IPS DF 6.9 (cell line): ENCODE results near the gene AVEN.
"Not testable (repeated sequence)": the region's sequence is repeated elsewhere in the genome, so short reads cannot be mapped to it uniquely, and the experiment has no call there.

Experiments used
- DNase-seq: peaks from one replicate; pipeline ENCODE4 v3.0.0-alpha.2; 2013; ENCODE audit warnings: low read depth, low spot score
- H3K27ac ChIP-seq: one replicate; pipeline ENCODE4 v1.5.1; 2013; ENCODE audit warnings: low read length, control low read depth
- H3K27me3 ChIP-seq: 2 replicates; pipeline ENCODE4 v1.6.1; 2013; ENCODE audit warnings: mild to moderate bottlenecking, low read length; ENCODE audit not compliant: control insufficient read depth, insufficient read depth
- H3K36me3 ChIP-seq: 2 replicates; pipeline ENCODE4 v1.6.1; 2013; ENCODE audit warnings: low read length; ENCODE audit not compliant: control insufficient read depth, insufficient read depth
- H3K4me1 ChIP-seq: 2 replicates; pipeline ENCODE4 v1.6.1; 2013; ENCODE audit warnings: low read length; ENCODE audit not compliant: control insufficient read depth, insufficient read depth
- H3K4me3 ChIP-seq: 2 replicates; pipeline ENCODE4 v1.5.1; 2013; ENCODE audit warnings: mild to moderate bottlenecking, low read length
- H3K9me3 ChIP-seq: 2 replicates; pipeline ENCODE4 v1.6.1; 2013; ENCODE audit warnings: low read length, inconsistent platforms; ENCODE audit not compliant: control insufficient read depth, insufficient read depth
- WGBS: extraction: QIAGEN DNeasy Blood & Tissue Kit; methylation state at CpG from one replicate; pipeline ENCODE4 v1.1.7; 2013; ENCODE audit warnings: mixed read lengths, missing lambda C conversion rate; ENCODE audit not compliant: insufficient read length, insufficient coverage; 5-methylcytosine and 5-hydroxymethylcytosine counted together

AVEN gene

DNA sequence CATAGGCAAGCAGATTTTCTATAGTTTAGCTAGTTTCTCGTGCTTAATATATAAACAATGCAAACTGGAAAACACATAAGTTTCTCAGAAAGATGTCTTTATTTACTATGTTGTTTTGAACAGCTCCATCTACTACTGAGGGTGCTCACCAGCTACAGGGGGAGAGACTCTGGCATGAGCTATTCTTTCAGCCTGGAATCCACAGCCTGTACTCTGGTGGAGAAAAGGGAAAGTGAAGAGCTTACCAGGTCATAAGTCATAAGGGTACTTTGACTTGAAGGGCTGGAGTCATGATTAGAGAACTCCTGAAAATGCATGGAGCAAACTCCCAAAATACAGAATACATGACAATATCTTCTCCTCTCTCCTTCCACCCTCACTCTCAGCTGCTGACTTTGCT, 4.4 kb upstream of the AVEN start:
- WGBS: no CpG with 5 or more reads among the region's 1 CpG
- Histone ChIP-seq H3K4me1 (no peaks in the 10 kb centered on the region), H3K27me3 (peaks cover 8% of the 10 kb centered on the region; the same call in 1 of the 2 replicates), H3K9me3 (no peaks in the 10 kb centered on the region), H3K36me3 (no peaks in the 10 kb centered on the region), H3K4me3 (no peak overlapping the region), H3K27ac (no peak overlapping the region)
- no peak for DNase-seq

DNA sequence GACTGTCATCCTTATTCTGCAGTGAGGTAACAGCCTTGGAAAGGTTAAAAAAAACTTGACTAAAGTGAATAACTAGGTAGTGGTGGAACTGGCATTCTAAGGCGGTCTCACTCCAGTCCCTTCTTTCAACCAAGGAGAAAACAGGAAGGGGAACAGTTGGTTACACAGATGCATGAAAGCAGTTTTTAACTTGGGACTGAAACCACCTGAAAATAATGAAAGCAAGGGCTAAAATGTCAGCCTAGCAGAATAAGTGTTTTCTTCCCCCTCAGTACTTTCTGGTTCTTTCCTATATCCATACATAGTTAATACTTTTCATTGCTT, 748 bp upstream of the AVEN start:
- WGBS: no CpG with 5 or more reads among the region's 1 CpG

DNA sequence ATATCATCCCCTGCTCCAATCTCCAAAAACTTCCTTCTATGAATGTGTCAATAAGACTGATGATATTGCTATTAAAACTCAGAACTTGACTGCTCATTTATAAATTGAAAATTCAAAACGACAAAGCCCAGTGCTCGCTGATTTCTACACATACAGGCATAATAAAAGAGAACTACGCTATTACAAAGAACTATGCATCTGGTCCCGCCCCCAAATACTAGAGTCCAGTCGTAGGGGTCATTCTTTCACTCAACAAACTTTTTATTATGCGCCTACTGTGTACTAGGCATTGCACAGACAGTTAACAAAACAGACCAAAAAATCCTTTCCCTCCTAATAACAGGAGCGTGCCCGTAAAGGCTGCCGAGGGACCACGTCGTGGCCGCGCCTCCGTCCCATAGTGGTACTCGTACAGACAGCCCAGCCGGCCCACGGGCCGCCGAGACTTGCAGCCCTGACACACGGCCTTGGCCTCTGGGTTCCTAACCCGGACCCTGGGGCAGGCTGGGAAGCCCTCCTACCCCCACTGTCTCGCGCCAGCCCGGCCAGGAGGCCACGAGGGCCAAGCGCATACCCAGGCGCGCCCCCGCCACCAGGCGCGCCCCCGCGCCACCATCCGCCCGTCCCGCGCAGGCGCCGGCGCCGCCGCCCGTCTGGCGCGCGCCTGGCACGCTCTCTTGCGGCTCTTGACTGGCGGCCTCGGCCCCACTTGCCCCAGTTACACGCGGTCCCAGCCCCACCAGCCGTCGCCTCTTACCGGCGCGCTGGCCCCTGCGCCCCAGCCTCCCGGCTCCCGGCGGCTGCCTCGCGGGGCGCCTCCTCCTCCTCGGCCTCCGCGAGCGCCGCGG, 757 bp downstream of the AVEN start:
- Histone ChIP-seq H3K4me1 (no peaks in the 10 kb centered on the region), H3K9me3 (no peaks in the 10 kb centered on the region), H3K27me3 (peaks cover 8% of the 10 kb centered on the region; the same call in 1 of the 2 replicates), H3K27ac (no peak overlapping the region), H3K36me3 (no peaks in the 10 kb centered on the region), H3K4me3 (peak overlapping the region; percentile 51; the same call in 1 of the 2 replicates)
- DNase-seq: no peak
- no CpG with 5 or more reads among the region's 70 CpGs for WGBS

More for the DNA sequence above, 748 bp upstream of the AVEN start:
- no peaks in the 10 kb centered on the region for H3K36me3 ChIP-seq
- no peak for DNase-seq
- H3K27me3 ChIP-seq: peaks cover 8% of the 10 kb centered on the region; the same call in 1 of the 2 replicates
- no peak overlapping the region for H3K27ac ChIP-seq
- H3K4me3 ChIP-seq: no peak overlapping the region; the same call in 1 of the 2 replicates
- no peaks in the 10 kb centered on the region for H3K9me3 ChIP-seq
- H3K4me1 ChIP-seq: no peaks in the 10 kb centered on the region

DNA sequence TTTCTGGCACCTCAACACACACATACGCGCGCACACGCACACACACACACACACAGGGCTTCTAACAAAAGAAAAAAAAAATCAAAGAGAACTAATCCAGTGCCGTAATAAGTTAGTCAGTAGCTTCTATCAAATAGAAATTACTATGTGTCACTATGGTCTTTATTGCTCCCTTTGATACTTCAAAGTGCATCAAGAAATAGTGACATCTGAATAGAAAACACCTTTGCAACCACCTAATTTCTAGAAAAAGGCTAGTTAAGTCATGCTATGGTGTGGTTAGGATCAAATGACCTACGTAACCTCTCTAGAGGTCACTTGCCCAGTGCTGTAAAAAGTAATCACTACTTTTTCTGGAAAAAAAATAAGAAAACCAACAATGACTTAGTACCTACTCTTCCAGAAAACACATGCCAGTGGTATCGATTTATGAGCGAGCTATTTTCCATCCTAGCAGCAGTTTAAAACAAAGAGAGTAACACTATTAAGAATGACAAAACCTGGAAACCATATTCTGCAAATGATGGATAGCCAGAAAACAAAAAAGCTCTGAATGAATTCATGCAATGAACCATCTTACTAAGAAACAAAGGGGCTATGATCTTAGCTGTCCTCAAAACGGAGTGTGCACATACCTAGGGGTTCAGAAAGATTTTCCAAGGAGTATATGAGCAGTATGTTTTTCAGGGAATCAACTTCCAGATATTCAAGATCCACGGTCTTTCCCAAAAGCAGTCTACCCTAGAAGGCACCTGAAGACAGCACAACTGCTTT, 6.8 kb downstream of the AVEN start:
- Histone ChIP-seq H3K4me3 (no peak overlapping the region), H3K9me3 (no peaks in the 10 kb centered on the region), H3K4me1 (no peaks in the 10 kb centered on the region), H3K27me3 (no peaks in the 10 kb centered on the region), H3K36me3 (no peaks in the 10 kb centered on the region), H3K27ac (no peak overlapping the region)
- DNase-seq: no peak
- no CpG with 5 or more reads among the region's 10 CpGs for WGBS

DNA sequence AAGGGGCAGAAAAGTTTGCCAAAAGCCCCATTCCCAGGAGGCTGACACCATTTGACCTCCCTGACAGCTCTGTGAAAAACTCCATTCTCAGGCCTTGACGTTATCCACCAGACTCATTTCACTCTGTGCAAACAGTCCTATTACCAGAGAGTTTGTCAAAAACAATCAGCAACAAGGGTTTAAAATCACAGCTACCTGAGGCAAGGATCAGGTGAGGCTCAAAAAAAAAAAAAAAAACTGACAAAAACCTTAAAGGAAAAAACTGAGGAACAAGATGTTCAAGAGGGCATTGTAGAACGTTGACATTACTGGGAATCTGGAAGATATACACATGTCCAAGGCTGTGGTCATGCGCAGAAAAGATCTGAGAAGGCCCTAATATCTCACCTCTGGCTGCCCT, 11.4 kb downstream of the AVEN start:
- no peaks in the 10 kb centered on the region for H3K27me3 ChIP-seq
- H3K9me3 ChIP-seq: no peaks in the 10 kb centered on the region
- no peak overlapping the region for H3K4me3 ChIP-seq
- DNase-seq: no peak
- WGBS: no CpG with 5 or more reads among the region's 3 CpGs
- H3K36me3 ChIP-seq: no peaks in the 10 kb centered on the region
- no peak overlapping the region for H3K27ac ChIP-seq
- H3K4me1 ChIP-seq: no peaks in the 10 kb centered on the region

DNA sequence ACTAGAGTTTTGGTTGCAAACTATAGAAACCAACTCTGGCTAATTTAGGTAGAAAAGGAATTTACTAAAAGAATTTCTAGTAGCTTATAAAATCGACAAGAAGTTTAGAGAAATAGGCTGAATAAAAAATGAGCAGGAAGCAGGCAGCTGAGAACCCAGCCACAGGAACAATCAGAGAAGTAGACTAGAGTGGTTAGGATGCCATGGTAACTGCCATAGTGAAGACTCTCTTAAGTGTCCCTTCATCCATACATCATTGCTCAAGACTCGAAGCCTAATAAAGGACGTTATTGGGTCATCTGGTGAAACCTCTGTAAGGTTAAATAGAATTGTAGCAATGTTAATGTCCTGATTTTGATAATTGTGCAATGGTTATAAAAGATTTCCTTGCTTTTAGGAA, 13.8 kb downstream of the AVEN start:
- Histone ChIP-seq H3K4me3 (no peak overlapping the region), H3K27me3 (no peaks in the 10 kb centered on the region), H3K9me3 (no peaks in the 10 kb centered on the region), H3K4me1 (no peaks in the 10 kb centered on the region), H3K27ac (no peak overlapping the region), H3K36me3 (no peaks in the 10 kb centered on the region)
- WGBS: no CpG with 5 or more reads among the region's 3 CpGs
- DNase-seq: no peak

DNA sequence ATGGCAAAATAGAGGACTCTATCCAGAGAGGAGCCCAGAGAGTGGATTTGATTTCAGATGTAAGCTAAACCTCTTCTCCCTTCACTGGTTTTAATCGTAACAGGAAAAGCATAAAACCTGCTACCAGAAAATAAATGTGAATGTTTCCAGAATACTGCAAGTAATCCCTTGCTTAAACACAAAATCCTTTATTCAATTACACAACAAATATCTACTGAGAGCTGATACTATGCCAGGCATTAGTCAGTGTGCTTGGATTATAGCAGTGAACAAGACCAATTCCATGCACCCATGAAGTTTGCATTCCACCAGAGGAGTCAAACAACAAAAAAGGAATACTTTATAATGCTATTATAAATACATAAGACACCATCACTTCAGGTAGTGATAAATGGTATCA, 15.1 kb downstream of the AVEN start:
- H3K4me3 ChIP-seq: no peak overlapping the region
- H3K27me3 ChIP-seq: no peaks in the 10 kb centered on the region
- no peaks in the 10 kb centered on the region for H3K9me3 ChIP-seq
- WGBS: no CpG with 5 or more reads among the region's 1 CpG
- no peak overlapping the region for H3K27ac ChIP-seq
- no peaks in the 10 kb centered on the region for H3K4me1 ChIP-seq
- no peak for DNase-seq
- H3K36me3 ChIP-seq: no peaks in the 10 kb centered on the region

DNA sequence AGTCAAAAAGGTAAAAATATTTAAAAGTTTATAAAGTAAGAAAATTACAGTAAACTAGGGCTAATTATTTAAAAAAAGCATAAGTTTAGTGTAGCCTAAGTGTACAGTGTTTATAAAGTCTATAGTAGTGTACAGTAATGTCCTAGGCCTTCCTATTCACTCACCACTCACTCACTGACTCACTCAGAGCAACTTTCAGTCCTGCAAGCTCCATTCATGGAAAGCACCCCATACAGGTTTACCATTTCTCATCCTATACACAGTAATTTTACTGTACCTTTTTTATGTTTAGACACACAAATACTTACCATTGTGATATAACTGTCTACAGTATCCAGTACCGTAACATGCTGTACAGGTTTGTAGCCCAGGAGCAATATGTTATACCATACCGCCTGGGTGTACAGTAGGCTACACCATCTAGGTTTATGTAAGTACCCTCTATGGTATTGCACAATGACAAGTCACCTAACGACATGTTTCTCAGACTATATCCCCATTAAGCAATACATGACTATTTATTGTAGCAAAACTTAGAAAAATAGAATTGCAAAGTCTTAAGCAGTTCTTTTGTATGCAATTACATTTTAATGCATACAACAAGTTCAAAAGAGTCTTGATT, 19.5 kb downstream of the AVEN start:
- H3K4me3 ChIP-seq: no peak overlapping the region
- H3K27me3 ChIP-seq: no peaks in the 10 kb centered on the region
- H3K9me3 ChIP-seq: no peaks in the 10 kb centered on the region
- H3K36me3 ChIP-seq: no peaks in the 10 kb centered on the region
- WGBS: no CpG with 5 or more reads among the region's 3 CpGs
- no peak for DNase-seq
- no peaks in the 10 kb centered on the region for H3K4me1 ChIP-seq
- H3K27ac ChIP-seq: no peak overlapping the region

DNA sequence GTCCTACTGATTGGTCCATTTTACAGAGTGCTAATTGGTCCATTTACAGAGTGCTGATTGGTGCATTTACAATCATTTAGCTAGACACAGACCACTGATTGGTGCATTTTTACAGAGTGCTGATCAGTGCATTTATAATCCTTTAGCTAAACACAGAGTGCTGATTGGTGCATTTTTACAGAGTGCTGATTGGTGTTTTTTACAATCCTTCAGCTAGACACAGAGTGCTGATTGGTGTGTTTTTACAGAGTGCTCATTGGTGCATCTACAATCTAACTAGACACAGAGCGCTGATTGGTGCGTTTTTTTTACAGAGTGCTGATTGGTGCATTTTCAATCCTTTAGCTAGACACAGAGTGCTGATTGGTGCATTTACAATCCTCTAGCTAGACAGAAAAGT, 20.3 kb downstream of the AVEN start:
- DNase-seq, H3K27me3 ChIP-seq, H3K9me3 ChIP-seq, H3K27ac ChIP-seq, H3K36me3 ChIP-seq, H3K4me3 ChIP-seq, H3K4me1 ChIP-seq: not testable (repeated sequence)
- WGBS: no CpG with 5 or more reads among the region's 2 CpGs

DNA sequence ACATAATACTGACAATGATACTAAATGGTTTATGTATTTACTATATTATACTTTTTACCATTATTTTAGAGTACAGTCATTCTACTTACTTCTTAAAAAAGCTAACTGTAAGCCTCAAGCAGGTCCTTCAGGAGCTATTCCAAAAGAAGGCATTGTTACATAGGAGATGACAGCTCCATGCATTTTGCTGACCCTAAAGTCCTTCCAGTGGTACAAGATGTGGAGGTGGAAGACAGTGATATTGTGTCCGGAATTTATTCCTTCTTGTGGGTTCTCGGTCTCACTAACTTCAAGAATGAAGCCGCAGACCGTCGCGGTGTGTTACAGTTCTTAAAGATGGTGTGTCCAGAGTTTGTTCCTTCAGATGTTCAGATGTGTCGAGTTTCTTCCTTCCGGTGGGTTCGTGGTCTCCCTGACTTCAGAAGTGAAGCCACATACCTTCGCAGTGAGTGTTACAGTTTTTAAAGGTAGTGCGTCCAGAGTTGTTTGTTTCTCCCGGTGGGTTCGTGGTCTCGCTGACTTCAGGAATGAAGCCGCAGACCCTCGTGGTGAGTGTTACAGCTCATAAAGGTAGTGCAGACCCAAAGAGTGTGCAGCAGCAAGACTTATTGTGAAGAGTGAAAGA, 20.9 kb downstream of the AVEN start:
- Histone ChIP-seq H3K27me3 (no peaks in the 10 kb centered on the region), H3K36me3 (no peaks in the 10 kb centered on the region), H3K27ac (no peak overlapping the region), H3K4me1 (no peaks in the 10 kb centered on the region), H3K4me3 (no peak overlapping the region), H3K9me3 (no peaks in the 10 kb centered on the region)
- no CpG with 5 or more reads among the region's 16 CpGs for WGBS
- no peak for DNase-seq
